Prostate gland (tissue), 2 donors: ENCODE data around the gene RPL35. TPM values are rescaled to one million over a fixed set of nuclear protein-coding genes. Genes with fewer than 3 reads are reported as not detected.

Experiments used
- DNase-seq: peaks from one replicate; pipeline ENCODE4 v3.0.0-alpha.2; 2019; ENCODE audit warnings: low spot score
- H3K27ac ChIP-seq, 2 donors: fragments of 200-600 bp; sonication (generic); 2 replicates each; pipeline ENCODE4 v1.5.1; 2017 to 2019
- H3K27me3 ChIP-seq: fragments of 200-600 bp; sonication (generic); replicated peaks from 2 replicates; pipeline ENCODE4 v1.5.1; 2019; ENCODE audit not compliant: insufficient read depth
- H3K36me3 ChIP-seq, 2 donors: fragments of 200-600 bp; sonication (generic); 1 replicate in 1 of 2; 2 replicates in 1 of 2; pipeline versions ENCODE4 v1.5.1 to v1.8.1; 2017 to 2019
- H3K4me1 ChIP-seq: fragments of 200-600 bp; sonication (generic); replicated peaks from 2 replicates; pipeline ENCODE4 v1.5.1; 2019
- H3K4me3 ChIP-seq, 2 donors: fragments of 200-600 bp; sonication (generic); 2 replicates each; pipeline ENCODE4 v1.5.1; 2017 to 2019
- H3K9me3 ChIP-seq: fragments of 200-600 bp; sonication (generic); 2 replicates; pipeline ENCODE4 v1.5.1; 2017
- CTCF ChIP-seq, 4 experiments: fragments of 200-600 bp in 2 of 4; fragments of 450-650 bp in 2 of 4; sonication (generic) in 2 of 4; IDR thresholded peaks; 1 replicate in 3 of 4; 2 replicates in 1 of 4; pipeline ENCODE4 v1.5.1; 2016 to 2019; ENCODE audit warnings: antibody characterized with exemption in 4 of 4, mild to moderate bottlenecking in 2 of 4, moderate library complexity in 2 of 4
- POLR2A ChIP-seq: fragments of 450-650 bp; IDR thresholded peaks from one replicate; pipeline ENCODE4 v1.6.1; 2016; ENCODE audit warnings: antibody characterized with exemption, mild to moderate bottlenecking
- POLR2AphosphoS5 ChIP-seq: sonication (generic); formaldehyde crosslinking; IDR thresholded peaks from one replicate; pipeline ENCODE4 v1.6.1; 2017; ENCODE audit warnings: antibody characterized with exemption
- WGBS: methylation state at CpG from one replicate; pipeline ENCODE4 v1.1.5; 2018; 5-methylcytosine and 5-hydroxymethylcytosine counted together
- intact Hi-C: fragments of 100-400 bp; cut with DNase I; formaldehyde crosslinking; loops from one replicate; pipeline ENCODE4 v1.14.2; 2022
- total RNA-seq, 2 donors: library from RNA; depleted of rRNA; stranded (reverse); fragments of >200 nt; gene quantifications; one replicate each; pipeline ENCODE4 v1.1.0, GENCODE V29; 2016

The RPL35 gene
- total RNA-seq, 2 donors from 2014 or later = 1,539 to 2,854 TPM

- Histone ChIP-seq H3K4me1 (no peaks in the 10 kb centered on the region), H3K4me3 (no peak overlapping the region), H3K27ac (no peak overlapping the region), H3K9me3 (no peaks in the 10 kb centered on the region), H3K27me3 (no peaks in the 10 kb centered on the region), H3K36me3 (peaks cover 0 to 7% of the 10 kb centered on the region in 2 donors)
- WGBS = 81% methylated on average over 6 of the region's 6 CpGs
- DNase-seq = no peak
- TF ChIP-seq POLR2A = no peak
- TF ChIP-seq POLR2AphosphoS5 = no peak
- TF ChIP-seq CTCF (IDR thresholded peaks at IDR 0.05) = no peak
- intact Hi-C loops = no loop called here
Observed at GRCh38 chr9:124878518-124878917, 16.8 kb upstream of the RPL35 start.

- no peak for DNase-seq
- 59% methylated on average over 1 of the region's 1 CpG for WGBS
Observed at GRCh38 chr9:124878021-124878420, 16.3 kb upstream of the RPL35 start.

DNA sequence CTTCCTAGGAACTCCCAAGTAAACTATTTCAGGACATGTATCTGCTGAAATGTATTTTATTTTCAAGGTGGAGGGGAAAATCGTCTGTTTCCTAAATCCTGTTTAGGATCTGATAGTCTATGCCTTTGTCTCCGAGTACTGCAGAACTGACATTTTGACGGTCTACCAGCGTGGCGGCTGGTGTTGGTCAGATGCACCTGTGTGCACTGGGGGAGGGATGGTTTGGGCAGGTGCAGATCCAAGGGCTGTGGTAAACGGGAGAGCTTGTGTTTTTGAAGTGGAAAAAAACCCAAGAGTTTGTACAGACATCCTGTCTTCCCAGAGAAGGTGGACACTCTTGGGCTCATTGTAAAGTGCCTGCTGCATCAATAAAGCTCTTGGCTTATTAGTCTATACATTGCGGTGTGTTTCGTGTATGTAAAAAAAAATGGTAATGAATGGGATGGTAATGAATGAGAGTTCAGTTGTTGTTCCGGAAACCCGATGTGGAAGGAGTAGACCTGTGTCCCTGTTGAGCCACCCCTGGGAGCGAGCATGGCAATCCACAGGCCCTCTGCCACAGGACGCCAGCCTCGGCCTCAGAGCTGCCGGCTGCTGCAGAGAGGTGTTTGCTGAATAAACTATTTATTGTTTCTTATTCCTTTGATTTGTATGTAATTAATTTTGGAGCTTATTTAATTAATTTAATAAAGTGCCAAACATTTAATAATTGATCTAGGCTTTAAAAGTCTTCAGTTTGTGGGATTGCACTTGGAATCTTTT, 15.4 kb upstream of the RPL35 start:
- Histone ChIP-seq H3K27me3 (no peaks in the 10 kb centered on the region), H3K36me3 (peaks cover 0 to 7% of the 10 kb centered on the region in 2 donors), H3K27ac (no peak overlapping the region), H3K4me3 (no peak overlapping the region), H3K9me3 (no peaks in the 10 kb centered on the region), H3K4me1 (peaks cover 4% of the 10 kb centered on the region)
- intact Hi-C loops = no loop called here
- DNase-seq = no peak
- 80% methylated on average over 14 of the region's 14 CpGs for WGBS
- TF ChIP-seq POLR2A (no peak), CTCF (IDR thresholded peaks at IDR 0.05) (no peak), POLR2AphosphoS5 (no peak)

More at GRCh38 chr9:124878021-124878420, 16.3 kb upstream of the RPL35 start:
- H3K4me1 ChIP-seq = no peaks in the 10 kb centered on the region
- H3K9me3 ChIP-seq = no peaks in the 10 kb centered on the region
- intact Hi-C loops = no loop called here
- peaks cover 0 to 7% of the 10 kb centered on the region in 2 donors for H3K36me3 ChIP-seq
- no peak overlapping the region for H3K4me3 ChIP-seq
- H3K27me3 ChIP-seq = no peaks in the 10 kb centered on the region
- no peak overlapping the region for H3K27ac ChIP-seq
- TF ChIP-seq POLR2AphosphoS5 = no peak
- no peak for TF ChIP-seq POLR2A
- TF ChIP-seq CTCF (IDR thresholded peaks at IDR 0.05) = no peak

DNA sequence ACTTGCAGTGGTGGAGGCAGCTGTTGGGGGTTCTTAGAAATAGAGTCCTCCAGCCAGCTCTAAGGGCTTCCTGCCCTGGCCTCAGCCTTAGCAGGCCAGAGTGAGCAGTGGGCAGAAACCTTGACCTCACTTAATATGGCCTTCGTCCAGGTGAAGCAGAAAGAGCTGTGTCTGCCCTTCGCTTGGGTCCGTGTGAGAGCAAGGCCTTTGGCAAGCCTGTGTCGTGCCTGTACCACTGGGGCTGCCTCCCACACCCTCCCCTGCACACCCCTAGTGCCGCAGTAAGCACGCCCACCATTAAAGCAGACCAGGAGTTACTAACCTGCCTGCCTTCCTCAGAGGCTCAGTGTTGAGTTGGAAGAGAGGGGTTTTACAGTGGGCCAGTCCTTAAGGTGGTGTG, 13.7 kb upstream of the RPL35 start:
- Histone ChIP-seq H3K4me1 (peaks cover 9% of the 10 kb centered on the region), H3K27me3 (no peaks in the 10 kb centered on the region), H3K9me3 (no peaks in the 10 kb centered on the region), H3K4me3 (no peak overlapping the region), H3K36me3 (no peaks in the 10 kb centered on the region), H3K27ac (no peak overlapping the region)
- TF ChIP-seq CTCF (IDR thresholded peaks at IDR 0.05) = no peak
- no peak for TF ChIP-seq POLR2AphosphoS5
- no peak for TF ChIP-seq POLR2A
- no peak for DNase-seq
- intact Hi-C loops = no loop called here
- 90% methylated on average over 6 of the region's 6 CpGs for WGBS

GRCh38 chr9:124873664-124874063, 11.9 kb upstream of the RPL35 start:
- H3K27me3 ChIP-seq = no peaks in the 10 kb centered on the region
- 82% methylated on average over 14 of the region's 14 CpGs for WGBS
- DNase-seq = no peak
- no peak overlapping the region for H3K4me3 ChIP-seq
- intact Hi-C loops = no loop called here
- TF ChIP-seq POLR2A (no peak), POLR2AphosphoS5 (no peak), CTCF (IDR thresholded peaks at IDR 0.05) (no peak)
- H3K27ac ChIP-seq = no peak overlapping the region
- H3K4me1 ChIP-seq = peaks cover 11% of the 10 kb centered on the region
- H3K36me3 ChIP-seq = no peaks in the 10 kb centered on the region
- no peaks in the 10 kb centered on the region for H3K9me3 ChIP-seq
